CD4-positive, alpha-beta T cell treated with Interleukin-1 beta for 1 hour (primary cell): ENCODE results near the gene LHFPL3.
"Not testable (repeated sequence)": the region's sequence is repeated elsewhere in the genome, so short reads cannot be mapped to it uniquely, and the experiment has no call there.

Experiments used
- DNase-seq, 2 donors: peaks; one replicate each; pipeline ENCODE4 v3.0.0-alpha.2; 2020 to 2022

The LHFPL3 gene

DNA sequence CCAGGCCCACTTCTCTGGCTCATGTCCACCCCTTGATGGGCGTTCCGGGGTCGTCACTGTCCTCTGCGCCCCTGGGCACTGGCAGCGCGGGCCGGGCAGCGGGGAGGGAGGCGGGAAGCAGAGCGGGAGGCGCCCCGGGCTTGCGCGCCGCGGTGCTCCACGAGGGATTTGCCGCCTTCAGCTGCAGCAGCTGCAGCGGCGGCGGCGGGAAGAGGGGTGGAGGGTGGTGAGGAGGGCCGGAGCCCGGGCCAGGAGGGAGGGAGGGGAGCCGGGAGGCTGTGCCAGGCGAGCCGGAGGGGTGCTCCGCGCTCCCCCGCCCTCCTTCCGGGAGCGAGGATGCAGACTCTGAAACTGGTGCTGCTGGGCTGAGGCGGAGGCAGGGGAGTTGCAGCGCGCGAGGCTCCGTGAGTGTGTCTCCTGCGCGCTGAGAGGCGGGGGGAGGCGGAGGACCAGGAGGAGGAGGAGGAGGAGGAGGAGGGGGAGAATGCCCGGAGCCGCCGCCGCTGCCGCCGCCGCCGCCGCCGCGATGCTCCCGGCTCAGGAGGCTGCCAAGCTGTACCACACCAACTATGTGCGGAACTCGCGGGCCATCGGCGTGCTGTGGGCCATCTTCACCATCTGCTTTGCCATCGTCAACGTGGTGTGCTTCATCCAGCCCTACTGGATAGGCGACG is at the start of gene LHFPL3:
Gene LHFPL3, plus strand, starts transcription at position 308 of the 674 bp plus-strand sequence.
- DNase-seq = no peak

DNA sequence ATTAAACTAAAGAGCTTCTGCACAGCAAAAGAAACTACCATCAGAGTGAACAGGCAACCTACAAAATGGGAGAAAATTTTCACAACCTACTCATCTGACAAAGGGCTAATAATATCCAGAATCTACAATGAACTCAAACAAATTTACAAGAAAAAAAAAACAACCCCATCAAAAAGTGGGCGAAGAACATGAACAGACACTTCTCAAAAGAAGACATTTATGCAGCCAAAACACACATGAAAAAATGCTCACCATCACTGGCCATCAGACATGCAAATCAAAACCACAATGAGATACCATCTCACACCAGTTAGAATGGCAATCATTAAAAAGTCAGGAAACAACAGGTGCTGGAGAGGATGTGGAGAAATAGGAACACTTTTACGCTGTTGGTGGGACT is 46.7 kb upstream of the LHFPL3 start:
- not testable (repeated sequence) for DNase-seq

DNA sequence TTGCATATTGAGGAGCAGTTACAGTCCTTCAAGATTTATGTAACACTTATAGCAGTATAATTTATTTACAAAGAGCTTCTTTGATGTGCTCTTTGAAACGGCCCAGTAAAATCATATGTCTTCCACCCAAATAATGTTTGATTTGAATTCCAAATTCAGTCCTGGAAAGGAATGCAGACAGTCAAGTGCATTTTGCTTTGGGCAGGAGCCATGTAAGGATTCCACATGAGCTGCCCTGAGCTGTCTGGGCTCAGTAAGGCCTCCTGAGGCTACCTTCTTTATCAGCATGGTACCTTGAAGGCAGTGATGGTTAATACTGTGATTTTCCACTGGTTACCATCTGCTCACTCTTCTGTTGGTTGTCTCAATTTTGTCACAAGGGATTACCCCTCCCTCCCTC is 41.6 kb upstream of the LHFPL3 start:
- no peak for DNase-seq

DNA sequence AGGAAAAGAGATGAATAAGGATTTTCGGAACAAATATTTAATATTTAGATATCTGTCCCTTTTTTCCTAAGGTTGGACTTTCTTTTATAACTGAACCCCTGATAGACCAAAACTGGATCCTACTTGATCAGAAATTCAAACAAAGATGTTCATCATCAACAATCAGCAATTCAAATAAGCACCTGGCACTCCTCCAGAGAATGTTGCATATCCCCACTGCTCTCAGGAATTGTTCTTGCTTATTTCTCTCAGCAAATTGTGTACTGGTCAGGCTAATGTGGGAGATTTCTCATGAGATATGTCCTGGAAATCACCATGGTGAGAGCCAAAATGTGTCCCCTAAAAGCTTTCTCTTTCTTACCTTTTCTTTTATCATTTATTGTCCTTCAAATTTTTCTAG is 40.3 kb upstream of the LHFPL3 start:
- no peak for DNase-seq

DNA sequence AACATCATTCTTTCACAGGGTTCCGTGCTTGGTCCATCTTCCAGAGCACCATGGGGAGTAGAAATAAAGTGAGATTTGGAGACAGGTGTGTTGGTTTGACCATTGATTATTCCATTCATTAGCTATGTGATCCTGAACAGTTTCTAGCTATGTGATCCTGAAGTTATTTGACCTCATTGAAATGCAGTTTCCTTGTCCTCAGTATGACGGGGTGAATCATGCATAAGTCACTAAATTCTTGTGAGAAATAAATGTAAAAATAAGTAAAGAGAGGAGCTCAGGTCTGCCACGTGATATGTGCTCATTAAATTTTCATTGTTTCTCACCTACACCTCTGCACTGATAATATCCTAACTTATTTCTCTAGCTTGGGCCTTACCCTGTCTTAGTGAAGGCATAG is 34.1 kb upstream of the LHFPL3 start:
- DNase-seq = no peak

DNA sequence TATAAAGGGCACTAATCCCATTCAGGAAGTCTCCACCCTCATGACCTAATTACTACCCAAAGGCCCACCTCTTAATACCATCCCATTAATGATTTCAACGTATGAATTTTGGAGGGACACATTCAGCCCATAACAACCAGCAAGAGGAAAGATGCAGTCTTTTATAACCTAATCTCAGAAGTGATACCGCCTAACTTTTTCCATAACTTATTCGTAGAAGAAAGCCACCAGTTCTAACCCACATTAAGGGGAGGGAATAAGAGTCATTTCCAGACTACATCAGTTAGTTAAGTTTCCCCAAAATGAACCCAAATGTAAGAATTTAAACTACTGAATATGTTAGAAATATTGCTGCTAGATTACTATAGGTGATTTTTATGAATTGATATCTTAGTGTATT is 32.1 kb upstream of the LHFPL3 start:
- DNase-seq = no peak

DNA sequence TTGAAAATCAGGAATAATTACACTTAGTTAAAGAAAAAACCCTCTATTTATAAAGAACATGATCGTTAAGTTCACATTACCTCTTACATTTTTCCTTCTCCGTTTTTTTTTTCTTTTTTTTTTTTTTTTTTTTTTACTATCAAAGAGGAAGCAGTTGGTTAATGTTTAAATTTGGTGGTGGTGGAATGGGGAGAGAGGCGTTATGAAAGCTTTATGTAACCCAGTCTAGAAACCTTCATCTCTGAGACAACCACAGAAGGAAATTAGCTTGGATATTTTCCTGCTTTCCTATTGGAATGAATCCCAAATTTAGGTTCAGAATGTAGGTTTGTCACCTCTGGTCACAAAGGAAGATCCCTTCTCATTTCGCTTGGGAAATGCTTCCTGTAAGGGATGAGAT is 31.5 kb upstream of the LHFPL3 start:
- no peak for DNase-seq

DNA sequence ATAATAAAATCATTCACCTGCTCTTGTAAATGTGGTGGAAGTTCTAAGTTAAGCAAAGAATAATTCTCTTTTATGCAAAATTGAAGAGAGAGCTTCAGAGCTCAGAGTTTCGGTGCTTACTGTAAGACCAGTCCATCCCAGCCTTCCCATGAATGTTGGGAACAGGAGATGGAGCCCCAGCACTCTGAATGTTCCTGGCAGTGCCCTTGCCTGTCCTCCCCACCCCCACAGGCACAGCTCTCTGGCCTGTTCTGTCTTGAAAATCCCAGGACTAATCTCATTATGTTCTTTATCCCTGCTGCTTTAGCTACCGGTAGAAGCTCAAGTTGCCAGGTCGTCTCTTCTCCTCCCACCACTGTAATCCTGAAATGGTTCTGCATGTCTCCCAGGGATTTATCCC is 29.1 kb upstream of the LHFPL3 start:
- DNase-seq = no peak

DNA sequence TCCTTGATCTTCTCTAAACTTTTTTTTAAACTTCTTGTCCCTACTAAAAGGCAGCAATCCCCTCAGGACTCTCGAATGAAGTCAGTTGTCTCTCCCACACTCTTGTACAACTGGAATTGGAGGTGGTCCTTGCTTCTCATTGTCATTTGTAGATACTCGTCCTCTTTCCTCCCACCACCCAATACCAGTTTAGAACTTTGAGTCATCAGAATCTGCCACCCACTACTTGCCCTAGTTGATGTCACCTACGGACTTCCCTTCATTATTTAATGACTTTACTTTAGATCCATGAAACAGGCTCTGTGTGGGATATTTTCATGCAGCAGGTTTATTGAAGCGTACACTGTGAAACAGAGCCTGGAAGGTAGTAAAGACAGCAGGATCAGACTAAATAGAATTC is 28.6 kb upstream of the LHFPL3 start:
- DNase-seq = no peak

DNA sequence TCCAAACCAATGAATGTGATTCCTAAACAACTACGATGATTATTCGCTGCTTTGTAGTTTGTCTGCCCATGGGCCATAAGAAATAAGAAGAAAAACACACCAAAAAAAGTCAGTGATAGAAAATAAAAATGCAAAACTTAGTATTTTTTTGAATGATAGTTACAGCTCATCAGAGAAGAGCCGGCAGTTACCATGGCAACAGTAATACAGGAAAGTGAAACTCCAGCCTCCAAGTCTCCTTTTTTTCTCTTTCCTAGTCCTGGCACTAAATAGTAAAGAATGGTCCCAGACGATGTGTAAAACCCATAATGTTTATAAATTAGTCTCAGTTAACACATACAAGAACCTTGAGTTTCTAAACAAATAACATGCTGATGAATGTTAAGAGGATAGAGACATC is 21.6 kb upstream of the LHFPL3 start:
- DNase-seq = no peak

DNA sequence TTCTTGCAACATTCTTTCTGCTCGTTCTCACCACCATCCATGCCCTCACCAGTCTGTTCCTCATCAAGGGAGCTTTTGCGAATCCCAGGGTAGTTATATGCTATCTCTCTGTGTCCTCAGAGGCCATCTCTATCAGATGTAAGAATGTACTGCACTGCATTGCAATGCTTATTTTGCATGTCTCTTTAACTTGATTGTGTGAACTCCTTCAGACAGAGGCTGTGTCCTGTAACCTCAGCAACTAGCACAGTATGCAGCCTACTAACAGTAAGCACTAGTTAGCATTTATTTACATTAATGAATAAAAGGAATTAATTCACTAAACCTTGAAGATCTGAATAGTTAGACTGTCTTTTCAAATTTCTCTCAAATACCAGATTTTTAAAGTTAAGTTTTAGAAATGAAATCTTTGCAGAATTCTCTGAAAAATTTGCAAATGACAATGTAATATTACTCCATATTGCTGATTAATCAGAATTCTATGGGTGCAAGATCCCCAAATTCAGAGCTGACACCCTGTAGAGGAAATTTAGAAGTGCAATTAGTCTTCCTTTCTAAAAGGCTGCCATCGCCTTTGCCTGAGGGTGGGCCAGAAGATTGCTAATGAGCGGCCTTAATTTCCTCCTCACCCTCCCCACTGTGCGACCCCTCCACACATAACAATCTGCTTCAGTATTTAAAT is 10.3 kb upstream of the LHFPL3 start:
- no peak for DNase-seq

DNA sequence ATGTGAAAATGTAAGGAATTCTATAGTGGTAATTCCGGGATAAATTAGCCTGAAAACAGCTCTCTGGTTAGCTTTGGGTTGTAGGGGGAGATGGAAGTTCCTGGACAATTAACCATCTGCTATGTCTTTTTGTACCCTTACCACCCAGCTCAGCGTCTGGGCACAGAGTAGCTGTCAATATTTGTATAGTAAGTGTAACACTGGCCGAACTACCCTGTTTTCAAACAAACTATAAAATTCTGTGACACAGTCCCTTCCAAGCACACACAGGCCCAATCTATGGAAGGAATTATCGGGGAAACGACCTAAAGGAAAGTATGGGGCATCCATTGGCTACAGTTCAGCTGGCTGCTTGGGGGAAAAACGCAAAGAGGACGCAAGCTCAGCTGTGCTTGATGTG is 869 bp upstream of the LHFPL3 start:
- DNase-seq = no peak

DNA sequence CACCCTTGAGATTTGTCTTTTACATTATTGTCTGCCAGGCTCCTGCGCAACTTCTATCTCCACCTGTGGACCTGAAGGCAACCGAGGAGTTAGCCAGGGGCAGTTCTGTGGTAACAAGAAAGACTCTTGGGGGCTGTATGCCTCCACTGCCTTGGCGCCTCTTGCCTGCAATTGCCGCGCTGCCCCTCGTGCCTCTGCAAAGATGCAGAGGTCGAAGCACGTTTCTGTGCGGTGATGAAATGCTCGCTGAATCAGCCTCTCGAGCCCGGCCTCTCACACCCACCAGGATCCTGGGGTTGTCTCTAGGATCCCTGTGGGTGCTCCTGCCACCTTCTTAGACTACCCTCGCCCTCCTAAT is 486 bp upstream of the LHFPL3 start:
- no peak for DNase-seq

DNA sequence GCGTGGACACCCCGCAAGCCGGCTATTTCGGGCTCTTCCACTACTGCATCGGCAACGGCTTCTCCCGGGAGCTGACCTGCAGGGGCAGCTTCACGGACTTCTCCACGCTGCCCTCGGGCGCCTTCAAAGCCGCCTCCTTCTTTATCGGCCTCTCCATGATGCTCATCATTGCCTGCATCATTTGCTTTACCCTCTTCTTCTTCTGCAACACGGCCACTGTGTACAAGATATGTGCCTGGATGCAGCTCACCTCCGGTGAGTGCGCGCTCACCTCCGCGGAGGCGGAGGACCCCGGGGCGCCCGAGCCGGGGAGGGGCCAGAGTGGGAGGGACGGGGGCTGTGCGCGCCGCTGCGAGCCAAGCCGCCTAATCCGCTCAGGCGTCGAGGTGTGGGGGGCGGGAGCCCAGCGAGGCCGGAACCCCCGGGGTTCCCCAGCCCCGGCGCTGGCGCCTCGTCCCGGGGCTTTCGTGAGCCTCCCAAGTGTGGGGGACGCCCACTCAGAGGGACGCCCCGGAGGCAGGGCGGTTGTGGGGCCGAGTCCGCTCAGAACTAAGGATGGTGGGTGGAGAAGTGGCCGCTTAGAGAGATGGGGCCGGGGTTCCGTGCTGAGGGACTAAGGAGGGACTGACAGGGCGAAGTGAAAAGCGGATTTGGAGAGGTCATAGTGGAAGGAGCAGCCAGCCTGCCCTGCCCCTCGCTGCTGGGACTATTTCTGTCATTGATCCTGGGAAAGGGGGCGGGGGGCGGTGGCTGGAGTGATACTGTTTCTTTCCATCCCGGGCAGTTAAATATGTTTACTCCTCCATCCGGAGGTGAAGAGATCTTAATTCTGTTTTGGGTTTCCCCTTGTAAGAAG is 795 bp downstream of the LHFPL3 start:
- no peak for DNase-seq

DNA sequence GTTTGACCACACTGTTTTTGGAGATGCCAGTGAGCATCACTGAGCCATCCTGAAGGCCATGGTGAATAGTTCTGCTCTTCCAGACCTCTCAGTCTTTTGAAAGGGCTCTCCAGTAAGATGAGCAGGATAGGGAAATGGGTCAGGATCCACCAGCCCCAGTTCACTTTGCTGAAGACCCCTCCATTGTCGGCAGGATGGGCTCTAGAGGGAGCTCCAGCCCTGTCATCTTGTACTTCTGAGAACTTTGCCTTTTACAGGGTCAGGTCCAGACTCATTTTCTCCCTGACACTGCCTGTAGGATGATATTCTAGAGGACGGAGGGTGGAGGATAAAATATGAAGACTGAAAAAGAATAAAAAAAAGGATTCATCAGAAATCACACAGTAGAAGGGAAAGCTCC is 13.1 kb downstream of the LHFPL3 start:
- no peak for DNase-seq

DNA sequence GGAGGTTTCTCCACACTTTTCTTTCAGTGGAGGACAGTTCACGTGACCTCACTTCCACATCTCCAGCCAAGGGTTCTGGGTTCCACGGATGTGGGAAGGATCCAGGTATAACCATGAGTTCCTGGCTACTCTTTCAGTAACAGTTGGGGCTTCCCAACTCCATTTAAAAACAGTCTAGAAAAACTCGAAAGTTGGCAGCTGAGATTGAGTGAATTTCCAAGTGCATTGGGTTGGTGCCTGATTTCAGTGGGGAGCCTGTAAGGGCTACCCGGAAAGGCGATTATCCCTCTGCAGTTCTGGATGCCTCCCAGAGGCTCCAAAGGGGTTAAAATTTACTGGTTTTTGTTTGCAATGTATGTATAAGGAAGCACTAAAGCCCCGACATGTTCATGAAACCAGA is 24.3 kb downstream of the LHFPL3 start:
- no peak for DNase-seq

DNA sequence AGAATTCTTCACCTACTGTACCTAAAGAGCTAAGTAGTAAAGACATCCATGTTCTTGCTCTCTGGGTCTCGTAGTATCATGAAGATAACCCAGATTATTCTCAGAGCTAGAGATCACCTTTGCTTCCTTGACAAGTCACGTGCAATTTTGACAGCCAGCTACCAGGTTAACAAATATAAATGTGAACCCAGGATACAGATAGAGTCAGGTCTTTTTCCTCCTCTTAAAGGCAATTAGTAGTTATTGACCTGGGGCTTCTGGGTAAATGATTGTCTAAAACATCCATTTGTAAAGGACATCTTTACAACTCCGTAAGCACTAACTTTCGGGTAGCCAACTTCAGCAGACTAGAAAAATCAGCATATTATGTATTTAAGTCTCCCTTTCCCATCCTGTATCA is 28.8 kb downstream of the LHFPL3 start:
- DNase-seq = no peak

DNA sequence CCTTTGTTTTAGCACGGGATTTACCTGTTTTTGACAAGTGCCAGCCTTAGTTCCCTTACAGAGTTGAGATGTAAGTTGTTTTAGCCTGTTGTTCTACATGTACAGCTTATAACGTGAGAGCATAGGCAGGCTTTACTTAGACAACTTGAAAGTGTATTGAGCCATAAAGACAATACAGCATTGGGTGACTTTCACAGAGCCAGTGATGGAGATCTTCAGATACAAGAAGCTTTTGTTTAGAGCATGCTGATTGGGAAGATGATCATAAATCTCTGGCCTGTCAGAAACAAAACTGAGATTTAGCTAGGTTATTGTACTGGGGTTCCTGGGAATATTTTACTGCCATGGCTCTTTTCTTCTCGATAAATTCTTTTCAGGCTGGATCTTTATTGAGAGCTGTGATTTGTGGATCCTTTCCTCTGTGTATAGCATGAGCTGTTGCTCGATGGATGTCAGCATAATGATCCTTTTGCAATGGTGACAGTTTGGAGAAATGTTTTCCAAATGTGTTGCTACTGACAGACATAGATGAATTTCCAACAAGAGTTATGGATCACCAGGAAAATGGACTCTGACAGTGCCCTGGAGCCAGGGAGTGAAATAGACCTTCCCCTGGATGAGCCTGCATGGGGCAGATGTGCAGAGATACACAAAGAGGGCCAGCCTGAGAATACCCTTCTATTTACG is 30.2 kb downstream of the LHFPL3 start:
- DNase-seq = no peak

DNA sequence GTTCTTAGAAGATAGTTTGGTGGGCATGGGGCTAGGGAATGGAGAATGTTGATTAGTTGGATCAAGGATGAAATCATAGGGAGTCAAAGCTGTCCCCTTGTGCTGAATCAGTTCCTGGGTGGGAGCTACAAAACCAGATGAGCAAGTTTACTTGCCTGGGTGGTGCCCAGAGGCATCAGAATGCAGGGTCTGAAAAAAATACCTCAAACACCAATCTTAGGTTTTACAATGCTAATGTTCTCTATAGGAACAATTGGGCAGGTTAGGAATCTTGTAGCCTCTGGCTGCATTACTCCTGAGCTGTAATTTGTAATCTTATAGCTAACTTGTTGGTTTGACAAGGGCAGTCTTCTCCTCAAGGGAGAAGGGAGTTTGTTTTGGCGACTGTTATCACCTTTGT is 34.4 kb downstream of the LHFPL3 start:
- no peak for DNase-seq

DNA sequence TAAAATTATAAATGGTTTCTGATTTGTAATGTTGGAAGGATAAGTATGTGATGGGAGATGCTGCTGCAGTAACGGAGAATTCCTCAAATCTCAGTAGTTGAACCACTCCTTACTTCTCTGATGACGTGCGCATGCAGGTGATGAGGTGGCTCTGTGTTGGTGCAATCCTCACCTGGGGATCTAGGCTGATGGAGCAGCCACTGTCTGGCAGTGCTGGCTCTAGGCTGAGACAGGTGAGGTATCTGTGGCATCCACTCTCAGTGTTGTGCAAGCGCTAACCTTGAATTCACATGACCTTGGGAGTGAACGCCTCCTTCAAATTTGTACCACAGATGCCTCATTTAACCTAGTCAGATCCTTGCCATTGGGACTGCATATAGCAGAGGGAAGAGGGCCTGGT is 35.0 kb downstream of the LHFPL3 start:
- no peak for DNase-seq

DNA sequence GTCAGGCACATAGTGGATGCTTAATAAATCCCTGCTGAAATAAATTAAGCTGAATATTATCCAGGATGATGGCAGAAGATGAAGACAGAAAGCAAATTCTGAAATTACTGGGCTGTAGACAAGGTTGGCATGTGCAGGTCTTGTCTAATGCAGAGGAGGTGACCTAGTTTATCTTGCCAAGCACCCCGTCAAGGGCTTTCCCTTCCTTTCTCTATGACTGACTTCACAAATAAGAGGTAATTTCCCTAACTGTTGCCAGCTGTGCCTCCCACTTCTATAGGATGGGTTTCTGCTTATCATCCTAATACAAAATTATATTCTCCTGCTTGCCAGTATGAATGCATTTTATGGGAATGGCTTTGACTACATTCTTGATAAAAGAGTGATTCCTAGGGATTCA is 38.0 kb downstream of the LHFPL3 start:
- DNase-seq = no peak

DNA sequence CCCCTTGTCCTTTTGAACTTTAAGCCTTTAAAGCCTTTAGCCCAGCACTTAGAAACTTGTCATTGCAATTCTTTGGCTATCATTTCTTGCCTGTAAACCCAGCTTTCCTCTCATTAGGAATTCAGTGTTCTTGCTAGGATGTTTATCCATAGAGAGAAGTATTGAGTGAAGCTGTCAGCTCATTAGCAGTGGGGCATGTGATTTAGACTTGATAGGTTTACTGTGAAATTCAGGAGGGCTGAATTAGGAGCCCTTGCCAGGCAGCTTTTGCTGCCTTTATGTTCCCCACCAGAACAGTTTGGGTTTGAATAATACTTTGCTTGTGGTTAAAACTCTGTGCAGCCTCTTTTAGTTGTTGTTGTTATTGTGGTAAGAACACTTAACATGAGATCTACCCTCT is 39.5 kb downstream of the LHFPL3 start:
- DNase-seq = no peak

DNA sequence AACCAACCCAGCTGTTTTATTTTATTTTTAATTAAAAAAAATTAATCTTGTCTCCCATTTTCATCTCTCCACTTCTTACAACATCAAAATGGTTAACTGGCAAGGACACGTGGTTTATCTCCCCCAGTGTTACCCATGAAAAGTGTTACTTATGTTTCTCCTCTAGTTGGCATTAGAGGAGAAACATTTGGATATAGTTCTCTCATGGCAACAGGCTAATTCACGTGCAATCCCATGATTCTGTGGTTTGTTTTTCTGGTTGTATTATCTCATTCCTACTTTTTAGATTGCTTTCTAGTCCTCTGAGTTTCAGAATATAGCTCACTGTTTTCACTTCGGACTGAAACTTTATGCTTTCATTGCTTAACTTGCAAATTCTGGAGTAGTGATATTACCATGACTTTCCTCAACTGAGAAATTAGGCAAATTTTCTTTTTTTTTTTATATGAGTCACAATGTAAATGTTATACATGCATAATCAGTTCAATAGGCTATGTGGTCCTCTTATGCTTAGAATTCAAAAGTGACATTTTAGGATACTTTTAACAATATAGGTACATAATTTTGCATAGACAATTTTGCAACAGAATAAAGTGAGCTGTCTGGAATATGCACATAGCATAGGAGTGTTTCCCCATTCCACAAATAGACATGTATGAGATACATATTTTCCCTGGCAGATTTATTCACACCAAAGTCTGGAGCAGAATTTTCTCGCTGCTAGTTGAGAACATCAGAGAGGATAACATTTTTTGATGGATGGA is 43.0 kb downstream of the LHFPL3 start:
- no peak for DNase-seq
